Stimulated activated effector memory CD8-positive, alpha-beta T cell treated with anti-CD3 and anti-CD28 coated beads, Interleukin-12 subunit alpha, Interleukin-12 subunit beta, amount 100 ng/mL, for 72 hours (primary cell): ENCODE data around the gene ZNF764.

Experiments used
- ATAC-seq: fragments of 150-1000 bp; cut with Tn5 transposase; 2 replicates; pipeline ENCODE4 v1.10.0; 2021
- DNase-seq, 2 donors: peaks; one replicate each; pipeline ENCODE4 v3.0.0; 2021 to 2022; ENCODE audit warnings: low spot score in 2 of 2
- H3K27ac Mint-ChIP-seq: one replicate; pipeline ENCODE4 v1.8.0; 2022; ENCODE audit warnings: mild to moderate bottlenecking, mixed read lengths
- H3K36me3 Mint-ChIP-seq: one replicate; pipeline ENCODE4 v1.8.0; 2022; ENCODE audit warnings: mild to moderate bottlenecking, mixed read lengths
- H3K4me1 Mint-ChIP-seq: one replicate; pipeline ENCODE4 v1.8.0; 2022; ENCODE audit warnings: mixed read lengths
- H3K4me3 Mint-ChIP-seq: one replicate; pipeline ENCODE4 v1.8.0; 2022; ENCODE audit warnings: mild to moderate bottlenecking, mixed read lengths
- H3K9me3 Mint-ChIP-seq: one replicate; pipeline ENCODE4 v1.8.0; 2022; ENCODE audit warnings: mixed read lengths

ZNF764 gene

DNA sequence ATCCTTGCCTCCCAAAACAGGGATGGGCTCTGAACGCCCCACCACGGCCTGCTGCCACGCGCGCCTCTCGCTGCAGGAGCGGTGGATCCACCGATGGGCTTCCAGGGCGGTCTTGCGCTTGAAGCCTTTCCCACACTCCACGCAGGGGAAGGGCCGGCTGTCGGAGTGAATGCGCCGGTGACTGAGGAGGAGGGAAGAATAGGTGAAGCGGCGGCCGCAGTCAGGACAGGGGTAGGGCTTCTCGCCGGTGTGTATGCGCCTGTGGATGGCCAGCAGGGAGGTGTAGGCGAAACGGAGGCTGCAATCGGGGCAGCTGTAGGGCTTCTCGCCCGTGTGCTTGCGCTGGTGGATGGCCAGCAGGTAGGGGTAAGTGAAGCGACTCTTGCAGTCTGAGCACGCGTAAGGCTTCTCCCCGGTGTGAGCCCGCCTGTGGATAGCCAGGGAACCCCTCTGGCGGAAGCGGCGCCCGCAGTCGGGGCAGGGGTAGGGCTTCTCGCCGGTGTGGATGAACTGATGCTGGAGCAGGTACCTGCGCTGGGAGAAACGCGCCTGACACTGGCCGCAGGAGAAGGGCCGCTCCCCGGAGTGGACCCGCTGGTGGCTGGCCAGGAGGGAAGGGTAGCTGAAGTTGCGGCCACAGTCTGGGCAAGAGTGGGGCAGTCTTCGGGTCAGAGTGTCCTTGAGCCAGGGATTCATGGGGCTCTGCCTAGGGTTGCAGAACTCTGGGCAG is 24.6 kb upstream of the ZNF764 start:
- Mint-ChIP-seq H3K4me3 (no peak overlapping the region), H3K9me3 (no peaks in the 10 kb centered on the region), H3K36me3 (peaks cover 69% of the 10 kb centered on the region), H3K27ac (no peak overlapping the region), H3K4me1 (peaks cover 20% of the 10 kb centered on the region)
- ATAC-seq, result no peak
- no peak for DNase-seq

DNA sequence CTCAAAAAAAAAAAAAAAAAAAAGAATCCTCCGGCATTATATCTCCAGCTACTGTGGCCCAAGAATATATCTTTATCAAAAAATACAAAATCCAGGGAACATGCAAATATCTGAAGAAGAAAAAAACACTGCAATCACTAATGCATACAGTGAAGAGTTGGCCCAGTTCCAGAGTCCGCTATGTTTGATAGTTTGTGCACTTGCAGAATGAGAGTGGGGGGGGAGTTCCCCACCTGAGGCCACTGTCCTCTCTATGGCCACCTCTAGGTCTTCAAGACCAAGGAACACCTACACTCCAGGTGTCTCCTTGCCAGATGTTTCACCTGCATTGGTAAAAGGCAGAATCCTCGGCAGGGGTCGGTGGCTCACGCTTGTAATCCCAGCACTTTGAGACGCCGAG is 23.3 kb upstream of the ZNF764 start:
- peaks cover 65% of the 10 kb centered on the region for H3K36me3 Mint-ChIP-seq

DNA sequence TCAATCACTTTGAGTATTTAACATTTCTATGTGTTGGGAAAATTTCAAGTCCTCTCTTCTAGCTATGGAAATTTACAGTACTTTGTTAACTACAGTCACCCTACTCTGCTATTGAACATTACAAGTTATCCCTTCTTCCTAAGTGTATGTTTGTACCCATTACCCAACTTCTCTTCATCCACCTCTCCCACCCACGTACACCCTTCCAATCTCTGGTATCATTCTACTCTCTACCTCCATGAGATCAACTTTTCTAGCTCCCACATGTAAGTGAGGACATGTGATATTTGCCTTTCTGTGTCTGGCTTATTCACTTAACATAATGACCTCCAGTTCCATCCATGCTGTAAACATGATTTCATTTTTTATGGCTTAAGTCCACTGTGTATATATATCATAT is 16.5 kb upstream of the ZNF764 start:
- H3K36me3 Mint-ChIP-seq, result peaks cover 15% of the 10 kb centered on the region
- no peak overlapping the region for H3K4me3 Mint-ChIP-seq
- ATAC-seq, result no peak
- no peak for DNase-seq
- H3K27ac Mint-ChIP-seq, result peak overlapping the region; percentile 11
- H3K4me1 Mint-ChIP-seq, result peaks cover 22% of the 10 kb centered on the region
- H3K9me3 Mint-ChIP-seq, result no peaks in the 10 kb centered on the region

More for the DNA sequence above, 23.3 kb upstream of the ZNF764 start:
- Mint-ChIP-seq H3K27ac (no peak overlapping the region), H3K4me3 (no peak overlapping the region), H3K4me1 (peaks cover 20% of the 10 kb centered on the region), H3K9me3 (no peaks in the 10 kb centered on the region)
- DNase-seq (no peak), ATAC-seq (no peak)

DNA sequence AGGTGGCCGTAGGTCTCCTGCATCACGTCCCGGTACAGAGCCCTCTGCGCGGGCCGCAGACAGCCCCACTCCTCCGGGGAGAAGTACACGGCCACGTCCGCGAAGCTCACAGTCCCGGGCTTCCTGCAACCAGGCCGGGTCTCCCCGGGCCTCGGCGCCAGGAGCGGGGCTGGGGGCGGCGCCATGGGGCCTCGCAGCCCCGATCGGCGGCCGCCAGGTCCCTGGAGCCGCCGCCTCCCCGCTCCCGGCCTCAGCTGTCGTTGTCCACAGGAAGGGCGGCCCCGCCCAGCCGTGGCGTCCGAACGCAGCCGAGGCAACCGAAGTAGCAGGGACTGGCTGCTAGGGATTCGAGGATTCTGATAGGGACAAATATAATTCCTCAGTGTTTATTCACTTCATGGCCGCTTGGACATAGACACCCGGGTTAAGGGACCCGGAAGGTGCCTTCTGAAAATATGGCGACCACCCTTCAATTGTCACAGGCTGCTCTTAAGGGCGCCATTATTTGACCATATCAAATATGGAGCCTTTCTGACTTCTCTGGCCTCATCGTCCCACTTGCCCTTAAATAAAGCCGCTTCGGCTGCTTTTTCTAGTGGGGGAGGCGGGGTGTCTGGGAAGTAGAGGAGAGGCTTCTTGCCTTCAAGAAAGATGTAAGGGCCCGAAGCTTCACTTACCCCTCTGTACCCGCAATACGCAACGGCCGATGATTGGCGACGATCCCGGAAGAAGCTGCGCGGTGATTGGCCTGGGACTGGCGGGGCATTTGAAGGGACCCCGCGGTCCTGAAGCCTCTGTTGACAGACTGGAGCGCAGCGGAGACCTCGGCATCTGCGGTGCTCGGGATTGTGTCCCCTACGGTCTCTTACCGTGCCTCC is 13.5 kb upstream of the ZNF764 start, which contains the start of gene ZNF688:
Gene ZNF688, minus strand, starts transcription at position 270 of the 878 bp plus-strand sequence. Its CDS starts 85 bp downstream, at position 185.
- DNase-seq (peak; percentile 69 to 95), ATAC-seq (peak; percentile 81)
- H3K9me3 Mint-ChIP-seq, result no peaks in the 10 kb centered on the region
- peak within 1 kb of the TSS; percentile 95 for H3K27ac Mint-ChIP-seq
- peaks cover 47% of the 10 kb centered on the region for H3K4me1 Mint-ChIP-seq
- no peaks in the 10 kb centered on the region for H3K36me3 Mint-ChIP-seq
- peak within 1 kb of the TSS; percentile 94 for H3K4me3 Mint-ChIP-seq

DNA sequence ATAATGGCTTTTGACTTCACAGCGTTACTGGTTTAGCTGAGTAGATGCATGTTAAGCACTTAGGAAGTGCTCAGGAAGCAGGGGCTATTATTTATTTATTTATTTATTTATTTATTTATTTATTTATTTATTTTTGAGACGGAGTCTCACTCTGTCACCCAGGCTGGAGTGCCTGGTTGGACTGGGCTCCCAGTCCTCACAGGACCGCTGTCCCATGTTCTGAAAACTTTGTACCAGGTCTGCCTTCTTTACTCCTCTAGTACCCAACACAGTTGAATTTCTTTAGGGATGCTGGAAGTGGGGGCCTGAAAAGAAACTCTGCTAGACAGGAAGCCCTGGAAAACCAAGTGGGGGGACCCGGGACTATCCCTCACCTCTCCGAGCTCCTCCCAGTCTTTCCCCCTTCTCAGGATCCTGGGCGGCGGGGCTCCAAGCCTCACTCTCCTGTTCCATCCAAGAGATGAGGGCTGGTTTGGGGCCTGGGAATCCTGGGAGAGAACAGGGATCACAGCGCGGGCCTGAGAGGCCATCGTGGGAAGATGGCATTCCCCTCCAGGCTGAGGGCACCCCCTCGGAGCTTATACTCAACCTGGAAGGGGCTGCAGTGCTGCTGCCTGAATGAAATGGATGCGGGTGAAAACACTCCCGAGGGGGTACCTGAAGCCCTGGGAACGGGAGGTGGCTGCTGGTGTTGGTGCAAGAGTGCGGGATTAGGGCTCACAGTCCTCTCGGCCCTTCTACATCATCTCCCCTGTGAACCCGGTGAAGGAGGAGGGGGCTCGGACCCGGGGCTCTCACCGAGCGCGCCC is 12.7 kb upstream of the ZNF764 start:
- ATAC-seq (no peak), DNase-seq (no peak)
- H3K27ac Mint-ChIP-seq, result peak overlapping the region; percentile 95
- no peaks in the 10 kb centered on the region for H3K36me3 Mint-ChIP-seq
- H3K4me1 Mint-ChIP-seq, result peaks cover 55% of the 10 kb centered on the region
- H3K4me3 Mint-ChIP-seq, result peak overlapping the region; percentile 94
- no peaks in the 10 kb centered on the region for H3K9me3 Mint-ChIP-seq

GRCh38 chr16:30569746-30570635 is 11.8 kb upstream of the ZNF764 start:
- Mint-ChIP-seq H3K4me3 (peak overlapping the region; percentile 94), H3K27ac (no peak overlapping the region), H3K36me3 (no peaks in the 10 kb centered on the region), H3K4me1 (peaks cover 54% of the 10 kb centered on the region), H3K9me3 (no peaks in the 10 kb centered on the region)
- DNase-seq, result no peak
- no peak for ATAC-seq

DNA sequence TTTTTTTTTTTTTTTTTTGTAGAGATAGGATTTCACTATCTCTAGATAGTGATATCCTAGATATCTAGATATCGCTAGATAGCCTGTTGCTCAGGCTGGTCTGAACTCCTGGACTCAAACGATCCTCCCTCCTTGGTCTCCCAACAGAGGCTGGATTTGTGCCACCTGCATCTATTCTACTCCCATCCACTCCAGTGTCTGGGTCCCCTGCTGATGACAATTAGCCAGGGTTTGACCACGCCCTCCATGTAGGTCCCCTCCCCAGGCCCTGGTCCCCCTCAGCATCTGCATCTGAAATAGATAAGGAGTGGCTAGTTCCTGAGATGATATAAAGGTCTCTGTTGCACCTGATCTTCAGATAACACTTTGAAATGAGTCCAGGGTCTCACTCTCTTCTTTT is 11.1 kb upstream of the ZNF764 start:
- peaks cover 49% of the 10 kb centered on the region for H3K4me1 Mint-ChIP-seq
- H3K9me3 Mint-ChIP-seq, result no peaks in the 10 kb centered on the region
- peak overlapping the region; percentile 74 for H3K4me3 Mint-ChIP-seq
- ATAC-seq (no peak), DNase-seq (no peak)
- H3K36me3 Mint-ChIP-seq, result no peaks in the 10 kb centered on the region
- peak overlapping the region; percentile 99 for H3K27ac Mint-ChIP-seq

DNA sequence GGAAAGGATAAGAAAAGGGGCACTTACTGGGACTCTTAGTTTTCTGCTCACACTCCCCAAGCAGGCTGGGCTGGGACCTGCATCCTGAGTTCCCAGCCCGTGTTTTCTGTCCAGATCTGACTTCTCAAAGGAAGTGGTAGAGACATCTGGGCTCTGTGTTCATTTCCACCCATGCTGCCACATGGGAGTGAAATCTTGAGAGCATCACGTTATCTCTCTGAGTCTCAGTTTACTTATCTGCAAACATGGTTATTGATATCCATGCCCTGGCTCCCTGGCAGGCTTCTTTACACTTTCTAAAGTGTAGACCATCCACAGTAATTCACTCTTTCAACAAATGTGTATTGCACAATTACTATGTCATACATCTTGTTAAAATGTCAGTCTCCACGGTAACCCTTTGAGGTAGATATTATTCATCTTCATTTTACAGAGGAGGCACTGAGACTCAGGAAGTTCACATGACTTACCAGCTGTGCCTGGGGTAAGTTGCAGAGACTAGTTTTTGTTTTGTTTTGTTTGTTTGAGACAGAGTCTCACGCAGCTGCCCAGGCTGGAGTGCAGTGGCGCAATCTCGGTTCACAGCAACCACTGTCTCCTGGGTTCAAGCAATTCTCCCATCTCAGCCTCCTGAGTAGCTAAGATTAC is 9.9 kb upstream of the ZNF764 start:
- no peaks in the 10 kb centered on the region for H3K9me3 Mint-ChIP-seq
- H3K27ac Mint-ChIP-seq, result peak overlapping the region; percentile 99
- peaks cover 45% of the 10 kb centered on the region for H3K4me1 Mint-ChIP-seq
- H3K36me3 Mint-ChIP-seq, result no peaks in the 10 kb centered on the region
- ATAC-seq, result peak; percentile 71
- peak overlapping the region; percentile 74 for H3K4me3 Mint-ChIP-seq
- DNase-seq, result peak in 1 of 2 donors; percentile 76

DNA sequence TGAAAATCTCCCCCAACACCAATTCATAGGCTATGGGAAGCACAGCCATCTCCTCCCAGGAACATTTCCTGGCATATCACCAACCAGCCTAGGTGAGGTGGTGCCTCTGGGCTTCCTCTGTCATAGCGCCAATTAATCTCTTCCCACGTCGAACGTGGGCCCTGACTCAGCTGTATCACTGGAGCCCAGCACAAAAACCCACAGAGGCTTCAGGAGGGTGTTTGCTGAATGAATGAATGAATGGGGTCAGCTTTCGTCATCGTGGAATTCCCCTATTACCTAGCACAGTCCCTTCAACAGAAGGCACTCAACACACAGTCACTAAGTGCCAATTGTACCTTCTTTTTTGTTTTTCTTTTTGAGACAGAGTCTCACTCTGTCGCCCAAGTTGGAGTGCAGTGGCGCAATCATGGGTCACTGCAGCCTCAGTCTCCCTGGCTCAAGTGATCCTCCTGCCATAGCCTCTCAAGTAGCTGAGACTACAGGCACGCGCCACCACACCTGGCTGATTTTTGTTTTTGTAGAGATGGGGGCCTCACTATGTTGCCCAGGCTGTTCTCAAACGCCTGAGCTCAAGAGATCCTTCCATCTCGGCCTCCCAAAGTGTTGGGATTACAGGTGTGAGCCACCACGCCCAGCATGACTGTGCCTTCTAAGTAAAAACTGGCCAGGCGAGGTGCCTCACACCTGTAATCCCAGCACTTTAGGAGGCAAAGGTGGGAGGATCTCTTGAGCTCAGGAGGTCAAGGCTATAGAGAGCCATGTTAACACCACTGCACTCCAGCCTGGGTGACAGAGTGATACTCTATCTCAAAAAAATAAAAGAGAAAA is 9.2 kb upstream of the ZNF764 start:
- Mint-ChIP-seq H3K4me3 (peak overlapping the region; percentile 74), H3K36me3 (no peaks in the 10 kb centered on the region), H3K9me3 (no peaks in the 10 kb centered on the region), H3K27ac (peak overlapping the region; percentile 99), H3K4me1 (peaks cover 40% of the 10 kb centered on the region)
- ATAC-seq (peak; percentile 78), DNase-seq (peak; percentile 51 to 82)

GRCh38 chr16:30566531-30566930 is 8.4 kb upstream of the ZNF764 start:
- DNase-seq (no peak), ATAC-seq (no peak)
- H3K27ac Mint-ChIP-seq, result peak overlapping the region; percentile 99
- no peaks in the 10 kb centered on the region for H3K9me3 Mint-ChIP-seq
- H3K4me3 Mint-ChIP-seq, result peak overlapping the region; percentile 74
- H3K4me1 Mint-ChIP-seq, result peaks cover 39% of the 10 kb centered on the region
- H3K36me3 Mint-ChIP-seq, result peaks cover 2% of the 10 kb centered on the region

DNA sequence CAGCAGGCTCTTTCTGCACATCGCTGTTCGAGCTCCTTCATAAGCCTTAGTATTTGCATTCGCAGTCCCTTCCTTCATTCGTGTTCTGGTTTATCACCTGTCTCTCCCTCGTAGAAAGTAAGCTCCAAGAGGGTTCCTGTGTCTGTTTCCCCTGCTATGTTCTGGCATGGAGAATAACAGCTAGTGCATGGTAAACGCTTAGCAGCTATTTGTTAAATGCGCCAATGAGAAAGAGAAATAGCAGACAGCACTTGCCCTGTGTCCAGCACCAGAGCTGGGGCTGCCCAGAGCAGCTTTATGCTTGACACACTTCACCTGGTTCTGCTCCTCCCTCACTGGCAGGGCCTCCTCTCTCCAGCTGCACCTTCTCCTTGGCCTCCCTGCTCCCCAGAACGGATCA is 7.8 kb upstream of the ZNF764 start:
- Mint-ChIP-seq H3K36me3 (peaks cover 7% of the 10 kb centered on the region), H3K4me3 (no peak overlapping the region), H3K27ac (peak overlapping the region; percentile 99), H3K9me3 (no peaks in the 10 kb centered on the region), H3K4me1 (peaks cover 45% of the 10 kb centered on the region)
- no peak for DNase-seq
- ATAC-seq, result no peak

DNA sequence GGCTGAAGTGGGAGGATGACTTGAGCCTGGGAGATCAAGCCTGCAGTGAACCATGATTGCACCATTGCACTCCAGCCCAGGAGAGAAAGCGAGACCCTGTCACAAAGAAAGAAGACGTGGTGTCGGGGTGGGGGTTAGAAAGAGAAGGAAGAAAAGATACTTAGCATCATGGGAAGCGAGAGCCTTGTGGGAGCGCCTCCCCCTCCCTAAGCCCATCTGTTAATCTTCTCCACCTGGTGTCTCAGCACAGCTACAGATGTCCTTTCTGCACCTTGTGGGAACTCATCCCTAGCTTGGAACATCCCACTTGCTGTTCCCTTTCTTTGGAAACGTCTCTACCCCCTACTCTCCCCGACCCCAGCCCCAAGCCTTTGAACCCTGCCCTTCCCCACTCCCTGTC is 7.4 kb upstream of the ZNF764 start:
- ATAC-seq, result no peak
- Mint-ChIP-seq H3K27ac (peak overlapping the region; percentile 99), H3K36me3 (peaks cover 8% of the 10 kb centered on the region), H3K9me3 (no peaks in the 10 kb centered on the region), H3K4me3 (no peak overlapping the region), H3K4me1 (peaks cover 46% of the 10 kb centered on the region)
- DNase-seq, result no peak

- peaks cover 17% of the 10 kb centered on the region for H3K36me3 Mint-ChIP-seq
- ATAC-seq, result no peak
Measured at GRCh38 chr16:30562021-30562420, 3.8 kb upstream of the ZNF764 start.

More at GRCh38 chr16:30562021-30562420, 3.8 kb upstream of the ZNF764 start:
- Mint-ChIP-seq H3K4me3 (peak overlapping the region; percentile 77), H3K4me1 (peaks cover 37% of the 10 kb centered on the region), H3K27ac (peak overlapping the region; percentile 94), H3K9me3 (no peaks in the 10 kb centered on the region)
- no peak for DNase-seq
